Right atrium auricular region (tissue), 2 donors: ENCODE results near the gene TESK1. TPM values are rescaled to one million over a fixed set of nuclear protein-coding genes. Genes with fewer than 3 reads are reported as not detected.
A peak's percentile ranks its signal among the peaks of the same experiment; 100 is the strongest.

ENCODE experiments used
- DNase-seq: peaks from one replicate; pipeline ENCODE4 v3.0.0-alpha.2; 2019; ENCODE audit warnings: low spot score
- H3K27ac ChIP-seq, 2 donors: fragments of 200-600 bp; sonication (generic); 1 replicate in 1 of 2; 2 replicates in 1 of 2; pipeline ENCODE4 v1.5.1; 2016 to 2019
- H3K27me3 ChIP-seq, 2 donors: fragments of 200-600 bp; sonication (generic); one replicate each; pipeline versions ENCODE4 v1.5.1 to v1.6.0; 2017 to 2019
- H3K36me3 ChIP-seq: fragments of 200-600 bp; sonication (generic); one replicate; pipeline ENCODE4 v1.5.1; 2016
- H3K4me1 ChIP-seq, 2 donors: fragments of 200-600 bp; sonication (generic); one replicate each; pipeline versions ENCODE4 v1.5.1 to v1.6.0; 2017 to 2019
- H3K4me3 ChIP-seq, 2 donors: fragments of 200-600 bp; sonication (generic); 1 replicate in 1 of 2; 2 replicates in 1 of 2; pipeline ENCODE4 v1.5.1; 2017 to 2019; ENCODE audit warnings: mild to moderate bottlenecking in 1 of 2, moderate library complexity in 1 of 2
- H3K9me3 ChIP-seq, 2 donors: fragments of 200-600 bp; sonication (generic); one replicate each; pipeline ENCODE4 v1.5.1; 2019
- CTCF ChIP-seq, 2 donors: fragments of 200-600 bp; sonication (generic); IDR thresholded peaks; one replicate each; pipeline ENCODE4 v1.5.1; 2019; ENCODE audit warnings: antibody characterized with exemption in 2 of 2
- total RNA-seq, 2 donors: library from RNA; depleted of rRNA; stranded (reverse); fragments of >200 nt; gene quantifications; one replicate each; pipeline ENCODE4 v1.1.0, GENCODE V29; 2016

TESK1 gene
- 10 to 100 TPM; 16.5 to 28.0 TPM for total RNA-seq

- peaks cover 26% of the 10 kb centered on the region for H3K36me3 ChIP-seq
- H3K4me3 ChIP-seq, result peak within 1 kb of the TSS; percentile 74 to 80
- no peaks in the 10 kb centered on the region for H3K9me3 ChIP-seq
- H3K27me3 ChIP-seq, result no peaks in the 10 kb centered on the region
- peaks cover 0 to 26% of the 10 kb centered on the region in 2 donors for H3K4me1 ChIP-seq
- TF ChIP-seq CTCF (IDR thresholded peaks at IDR 0.05), result no peak
- DNase-seq, result no peak
- H3K27ac ChIP-seq, result peak within 1 kb of the TSS; percentile 92 to 98
Observed at GRCh38 chr9:35604578-35605350, at the start of gene TESK1. Gene TESK1 (plus strand): TSS chr9:35605262. CDS start chr9:35605620, 358 bp downstream.

- Histone ChIP-seq H3K27ac (no peak overlapping the region), H3K36me3 (peaks cover 62% of the 10 kb centered on the region)
- no peak for DNase-seq
Observed at GRCh38 chr9:35555881-35556280, 49.2 kb upstream of the TESK1 start.

GRCh38 chr9:35556776-35557175 is 48.3 kb upstream of the TESK1 start:
- Histone ChIP-seq H3K36me3 (peaks cover 70% of the 10 kb centered on the region), H3K27me3 (no peaks in the 10 kb centered on the region), H3K4me1 (peaks cover 0 to 18% of the 10 kb centered on the region in 2 donors), H3K9me3 (no peaks in the 10 kb centered on the region), H3K4me3 (no peak overlapping the region), H3K27ac (no peak overlapping the region)
- DNase-seq, result no peak
- TF ChIP-seq CTCF (IDR thresholded peaks at IDR 0.05), result no peak

More at GRCh38 chr9:35555881-35556280, 49.2 kb upstream of the TESK1 start:
- Histone ChIP-seq H3K9me3 (no peaks in the 10 kb centered on the region), H3K4me3 (no peak overlapping the region), H3K4me1 (peaks cover 0 to 18% of the 10 kb centered on the region in 2 donors), H3K27me3 (no peaks in the 10 kb centered on the region)
- no peak for TF ChIP-seq CTCF (IDR thresholded peaks at IDR 0.05)

- no peak for TF ChIP-seq CTCF (IDR thresholded peaks at IDR 0.05)
- Histone ChIP-seq H3K36me3 (peaks cover 73% of the 10 kb centered on the region), H3K27ac (no peak overlapping the region), H3K9me3 (no peaks in the 10 kb centered on the region), H3K4me3 (no peak overlapping the region), H3K4me1 (peaks cover 0 to 18% of the 10 kb centered on the region in 2 donors), H3K27me3 (no peaks in the 10 kb centered on the region)
- DNase-seq, result no peak
Observed at GRCh38 chr9:35557320-35557719, 47.7 kb upstream of the TESK1 start.

- Histone ChIP-seq H3K4me3 (no peak overlapping the region), H3K36me3 (peaks cover 79% of the 10 kb centered on the region), H3K4me1 (peaks cover 0 to 16% of the 10 kb centered on the region in 2 donors), H3K27ac (no peak overlapping the region), H3K27me3 (no peaks in the 10 kb centered on the region), H3K9me3 (no peaks in the 10 kb centered on the region)
- no peak for TF ChIP-seq CTCF (IDR thresholded peaks at IDR 0.05)
- DNase-seq, result no peak
Observed at GRCh38 chr9:35558185-35558584, 46.9 kb upstream of the TESK1 start.
